Esophagus muscularis mucosa (tissue), 4 donors: ENCODE measurements around the gene MARCO.

Experiments used
- EP300 ChIP-seq: sonication (generic); formaldehyde crosslinking; IDR thresholded peaks from one replicate; pipeline ENCODE4 v1.6.1; 2017; ENCODE audit warnings: antibody characterized with exemption
- POLR2A ChIP-seq: fragments of 450-650 bp; IDR thresholded peaks from one replicate; pipeline ENCODE4 v1.6.1; 2017; ENCODE audit warnings: antibody characterized with exemption, moderate library complexity, mild to moderate bottlenecking, low read depth
- TF ChIP-seq, protein P1 (sequence below), 3 experiments: fragments of 200-600 bp in 2 of 3; fragments of 450-650 bp in 1 of 3; sonication (generic) in 2 of 3; IDR thresholded peaks; one replicate each; pipeline ENCODE4 v1.5.1; 2017 to 2019; ENCODE audit warnings: antibody characterized with exemption in 3 of 3, mild to moderate bottlenecking in 2 of 3, moderate library complexity in 1 of 3

DNA sequence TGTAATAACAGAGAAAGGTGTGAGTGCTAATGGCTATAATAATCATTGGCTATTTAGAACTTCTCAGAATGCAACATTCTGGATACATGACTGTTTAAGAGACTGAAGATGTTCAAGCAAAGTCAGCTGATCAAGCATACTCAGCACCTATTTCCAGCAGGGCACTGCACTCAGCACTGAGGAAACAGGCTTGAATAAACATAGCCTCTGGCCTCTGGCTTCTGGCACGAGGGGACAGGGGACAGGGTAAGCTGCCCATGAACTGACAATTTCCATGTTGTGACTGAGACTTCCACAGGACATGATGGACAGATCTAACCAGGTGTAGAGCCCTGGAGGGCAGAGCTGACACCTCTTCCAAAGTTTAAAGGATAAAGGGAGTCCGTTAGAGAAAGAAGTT is 1.3 kb downstream of the MARCO start:
- TF ChIP-seq, protein P1, sequence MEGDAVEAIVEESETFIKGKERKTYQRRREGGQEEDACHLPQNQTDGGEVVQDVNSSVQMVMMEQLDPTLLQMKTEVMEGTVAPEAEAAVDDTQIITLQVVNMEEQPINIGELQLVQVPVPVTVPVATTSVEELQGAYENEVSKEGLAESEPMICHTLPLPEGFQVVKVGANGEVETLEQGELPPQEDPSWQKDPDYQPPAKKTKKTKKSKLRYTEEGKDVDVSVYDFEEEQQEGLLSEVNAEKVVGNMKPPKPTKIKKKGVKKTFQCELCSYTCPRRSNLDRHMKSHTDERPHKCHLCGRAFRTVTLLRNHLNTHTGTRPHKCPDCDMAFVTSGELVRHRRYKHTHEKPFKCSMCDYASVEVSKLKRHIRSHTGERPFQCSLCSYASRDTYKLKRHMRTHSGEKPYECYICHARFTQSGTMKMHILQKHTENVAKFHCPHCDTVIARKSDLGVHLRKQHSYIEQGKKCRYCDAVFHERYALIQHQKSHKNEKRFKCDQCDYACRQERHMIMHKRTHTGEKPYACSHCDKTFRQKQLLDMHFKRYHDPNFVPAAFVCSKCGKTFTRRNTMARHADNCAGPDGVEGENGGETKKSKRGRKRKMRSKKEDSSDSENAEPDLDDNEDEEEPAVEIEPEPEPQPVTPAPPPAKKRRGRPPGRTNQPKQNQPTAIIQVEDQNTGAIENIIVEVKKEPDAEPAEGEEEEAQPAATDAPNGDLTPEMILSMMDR (IDR thresholded peaks at IDR 0.05), result no peak
- TF ChIP-seq EP300 (no peak), POLR2A (no peak)
